HG03571 (cell line): ENCODE data around the gene INTS7.
A peak's percentile ranks its signal among the peaks of the same experiment; 100 is the strongest.
"Not testable (repeated sequence)": the region's sequence is repeated elsewhere in the genome, so short reads cannot be mapped to it uniquely, and the experiment has no call there.

ENCODE experiments used
- ATAC-seq: cut with Tn5 transposase; IDR thresholded peaks from one replicate; pipeline ENCODE4 v1.9.1; 2021; ENCODE audit not compliant: unreplicated experiment

The INTS7 gene

GRCh38 chr1:211937422-211937821 is 97.9 kb downstream of the INTS7 start:
- not testable (repeated sequence) for ATAC-seq

- ATAC-seq = peak; percentile 79
Observed at GRCh38 chr1:211935448-211935970, 99.8 kb downstream of the INTS7 start.

- no peak for ATAC-seq
Observed at GRCh38 chr1:211933946-211934714, 101.2 kb downstream of the INTS7 start.

GRCh38 chr1:211932933-211933254 is 102.5 kb downstream of the INTS7 start:
- no peak for ATAC-seq

GRCh38 chr1:211932231-211932932 is 103.0 kb downstream of the INTS7 start:
- no peak for ATAC-seq

DNA sequence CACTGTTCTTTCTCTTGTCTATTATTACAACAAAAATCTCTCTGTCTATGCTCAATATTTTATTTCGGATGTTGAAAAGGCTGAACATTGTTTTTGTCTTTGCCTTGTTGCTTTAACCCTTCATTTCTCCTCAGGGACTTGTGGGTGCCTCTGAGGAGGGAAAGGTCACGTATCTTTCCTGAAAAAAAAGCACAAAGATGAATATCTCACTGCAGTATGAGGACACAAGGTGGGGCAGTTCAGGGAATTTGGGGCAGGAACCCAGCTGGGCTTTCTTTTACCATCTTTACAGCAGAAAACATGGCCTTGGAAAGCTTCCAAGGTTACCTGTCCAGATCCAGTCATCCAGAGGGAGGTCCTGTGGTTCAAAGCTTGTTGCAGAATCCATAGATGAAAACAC is 105.7 kb downstream of the INTS7 start:
- ATAC-seq = no peak

- ATAC-seq = no peak
Observed at GRCh38 chr1:211928993-211929637, 106.2 kb downstream of the INTS7 start.

- no peak for ATAC-seq
Observed at GRCh38 chr1:211928290-211928801, 107.0 kb downstream of the INTS7 start.

DNA sequence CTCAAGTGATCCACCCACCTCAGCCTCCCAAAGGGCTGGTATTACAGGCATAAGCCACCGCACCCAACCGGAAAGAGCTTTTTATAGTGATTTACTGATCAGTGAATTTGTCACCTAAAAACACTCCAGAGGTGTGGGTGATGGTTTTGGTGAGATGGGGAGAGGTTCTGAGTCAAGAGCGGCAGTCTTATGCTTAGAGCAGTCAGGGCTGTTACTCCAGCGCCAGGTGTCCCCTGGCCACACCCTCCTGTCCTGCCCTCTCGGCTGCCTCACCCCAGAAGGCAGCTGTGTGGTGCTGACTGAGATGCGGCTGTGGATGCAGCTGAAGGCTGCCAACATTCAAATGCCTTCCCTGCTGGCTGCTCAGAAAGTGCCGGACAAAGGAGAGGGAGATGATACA is 110.3 kb downstream of the INTS7 start:
- no peak for ATAC-seq

DNA sequence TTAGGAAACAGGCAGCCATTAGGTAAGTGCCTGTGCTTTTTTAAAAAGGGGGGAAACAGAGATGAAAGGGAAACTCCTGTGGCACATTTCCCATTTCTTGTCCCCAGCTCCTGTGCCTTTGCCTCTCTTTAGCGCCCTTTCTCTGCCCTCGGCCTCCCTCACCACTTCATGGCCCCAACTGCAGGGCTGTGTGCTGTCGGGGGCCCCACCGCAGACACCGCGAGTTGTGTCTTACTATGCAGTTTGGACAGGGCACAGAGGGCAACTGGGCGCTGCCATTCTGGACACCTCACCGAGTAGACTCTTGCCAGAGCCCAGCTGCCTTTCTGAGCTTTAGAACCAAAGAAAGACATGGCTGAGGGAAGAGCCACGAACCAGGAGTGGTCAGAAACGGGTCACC is 111.1 kb downstream of the INTS7 start:
- no peak for ATAC-seq

- no peak for ATAC-seq
Observed at GRCh38 chr1:211923095-211923494, 112.3 kb downstream of the INTS7 start.

DNA sequence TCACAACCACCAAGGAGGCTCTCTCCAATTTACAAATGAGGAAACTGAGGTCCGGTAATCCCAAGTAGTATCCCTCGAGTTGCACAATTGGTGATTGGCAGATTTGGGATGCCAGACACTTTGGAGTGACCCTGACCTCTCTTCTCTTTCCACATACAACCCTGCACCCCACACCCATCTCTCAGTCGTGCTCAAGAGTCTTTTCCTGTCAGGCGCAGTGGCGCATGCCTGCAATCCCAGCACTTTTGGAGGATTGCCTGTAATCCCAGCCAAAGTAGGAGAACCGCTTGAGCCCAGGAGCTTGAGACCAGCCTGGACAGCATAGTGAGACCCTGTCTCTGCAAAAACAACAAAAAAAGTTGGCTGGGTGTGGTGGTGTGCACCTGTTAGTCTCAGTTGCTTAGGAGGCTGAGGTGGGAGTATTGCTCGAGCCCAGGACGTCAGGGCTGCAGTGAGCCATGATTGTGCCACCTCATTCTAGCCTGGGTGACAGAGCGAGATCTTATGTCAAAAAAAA is 113.7 kb downstream of the INTS7 start:
- ATAC-seq = no peak

DNA sequence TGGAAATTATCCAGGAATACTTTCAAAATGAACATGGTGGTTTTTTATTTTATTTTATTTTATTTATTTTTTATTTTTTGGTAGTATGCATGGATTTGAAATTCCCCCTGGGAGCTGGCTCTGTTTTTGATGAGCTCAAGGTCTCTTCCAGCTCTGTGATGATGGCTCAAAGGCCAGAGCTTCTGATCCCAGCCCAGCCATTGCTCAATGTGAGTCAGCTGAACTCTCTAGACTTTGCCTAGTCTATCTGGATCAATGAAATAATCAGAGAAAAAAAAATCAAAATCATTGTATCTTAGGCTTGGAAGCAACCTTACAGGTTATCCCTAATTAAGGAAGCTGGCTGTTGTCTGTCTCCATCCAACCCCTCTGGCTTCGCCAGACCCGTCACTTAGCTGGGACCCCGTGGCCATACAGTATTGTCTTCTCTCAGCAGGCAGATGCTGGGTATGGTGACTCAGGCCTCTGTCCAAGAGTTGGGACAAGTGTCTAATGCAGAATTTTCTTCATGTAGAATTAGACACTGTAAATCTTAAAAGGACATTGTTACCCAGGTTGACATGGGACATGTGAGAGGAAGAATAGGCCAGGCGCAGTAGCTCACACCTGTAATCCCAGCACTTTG is 114.6 kb downstream of the INTS7 start:
- ATAC-seq = no peak

DNA sequence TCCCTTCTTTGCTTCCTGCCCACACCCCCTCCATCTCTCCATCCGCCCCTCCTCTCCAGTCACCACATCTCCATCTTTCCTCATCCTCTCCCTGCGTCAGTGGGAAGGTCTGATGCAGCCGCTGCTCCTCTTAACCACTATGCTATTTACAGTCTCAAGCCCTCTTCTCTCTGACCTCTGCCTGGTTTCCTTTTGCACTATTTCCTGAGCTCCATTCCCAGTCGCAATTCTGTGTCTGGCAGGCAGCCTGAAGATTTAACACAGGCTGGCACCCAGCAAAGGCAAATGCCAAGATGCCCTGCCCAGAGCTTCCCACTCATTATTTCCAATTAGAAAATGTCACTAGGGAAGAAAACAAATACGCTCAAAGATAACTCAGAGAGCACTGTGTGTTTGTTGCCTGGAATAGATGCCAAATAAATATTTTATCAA is 115.2 kb downstream of the INTS7 start:
- no peak for ATAC-seq

DNA sequence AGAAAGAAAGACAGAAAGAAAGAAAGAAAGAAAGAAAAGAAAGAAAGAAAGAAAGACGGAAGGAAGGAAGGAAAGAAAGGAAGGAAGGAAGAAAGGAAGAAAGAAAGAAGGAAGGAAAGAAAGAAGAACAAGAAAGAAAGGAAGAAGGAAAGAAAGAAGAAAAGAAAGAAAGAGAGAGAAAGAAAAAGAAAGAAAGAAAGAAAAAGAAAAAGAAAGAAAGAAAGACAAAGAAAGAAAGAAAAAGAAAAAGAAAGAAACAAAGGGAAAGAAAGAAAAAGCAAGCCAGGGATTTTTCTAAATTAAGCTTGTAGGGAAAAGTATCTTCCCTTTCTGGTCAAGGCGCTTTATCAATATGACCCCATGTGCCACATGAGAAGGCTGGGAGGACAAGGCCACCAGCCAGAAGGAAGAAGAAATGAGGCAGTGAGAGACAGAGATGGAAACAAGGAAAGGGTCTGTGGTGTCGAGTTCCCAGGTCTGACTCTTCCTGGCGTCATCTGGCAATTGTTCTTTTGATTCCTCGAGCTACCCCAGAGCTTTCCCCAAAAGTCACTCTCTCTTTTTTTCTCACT is 116.4 kb downstream of the INTS7 start:
- ATAC-seq = no peak

- not testable (repeated sequence) for ATAC-seq
Observed at GRCh38 chr1:211916458-211916857, 118.9 kb downstream of the INTS7 start.

DNA sequence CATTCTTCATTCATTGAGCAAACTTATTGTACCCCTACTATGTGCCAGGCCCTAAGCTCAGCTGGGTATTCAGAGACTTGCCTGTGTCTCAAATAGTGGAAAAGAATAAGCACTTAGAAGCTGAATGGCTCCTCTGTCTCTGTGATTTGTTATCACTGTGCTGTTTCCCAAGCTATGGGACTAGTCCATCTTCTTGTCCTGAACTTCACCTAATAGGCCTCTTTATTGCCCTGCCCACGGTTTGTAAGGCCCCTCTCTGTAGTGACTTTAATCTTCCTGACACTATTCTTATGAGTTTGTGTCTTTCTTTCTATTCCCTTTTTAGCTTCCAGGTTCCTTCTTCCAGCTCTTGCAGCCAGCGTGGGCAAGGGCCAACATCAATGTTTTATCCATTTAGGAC is 119.4 kb downstream of the INTS7 start:
- no peak for ATAC-seq

GRCh38 chr1:211912844-211913432 is 122.4 kb downstream of the INTS7 start:
- no peak for ATAC-seq

DNA sequence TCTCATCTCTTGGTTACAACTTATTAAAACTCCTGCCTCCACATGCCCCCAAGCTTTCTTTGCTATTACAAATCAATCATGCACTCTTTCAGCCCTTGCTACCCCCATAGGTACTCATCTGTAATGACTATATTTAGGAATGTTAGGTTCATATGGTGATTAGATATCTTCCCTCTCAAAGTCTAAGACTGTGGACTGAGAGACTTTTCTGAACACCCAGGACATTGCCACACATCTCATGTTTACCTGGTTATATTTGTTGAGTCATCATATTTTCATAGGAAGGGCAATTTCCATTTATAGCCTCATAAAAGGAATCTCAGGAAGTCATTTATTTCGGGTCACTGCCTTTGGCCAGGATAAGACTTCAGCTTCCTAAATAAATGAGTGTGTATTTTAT is 123.3 kb downstream of the INTS7 start:
- ATAC-seq = no peak

DNA sequence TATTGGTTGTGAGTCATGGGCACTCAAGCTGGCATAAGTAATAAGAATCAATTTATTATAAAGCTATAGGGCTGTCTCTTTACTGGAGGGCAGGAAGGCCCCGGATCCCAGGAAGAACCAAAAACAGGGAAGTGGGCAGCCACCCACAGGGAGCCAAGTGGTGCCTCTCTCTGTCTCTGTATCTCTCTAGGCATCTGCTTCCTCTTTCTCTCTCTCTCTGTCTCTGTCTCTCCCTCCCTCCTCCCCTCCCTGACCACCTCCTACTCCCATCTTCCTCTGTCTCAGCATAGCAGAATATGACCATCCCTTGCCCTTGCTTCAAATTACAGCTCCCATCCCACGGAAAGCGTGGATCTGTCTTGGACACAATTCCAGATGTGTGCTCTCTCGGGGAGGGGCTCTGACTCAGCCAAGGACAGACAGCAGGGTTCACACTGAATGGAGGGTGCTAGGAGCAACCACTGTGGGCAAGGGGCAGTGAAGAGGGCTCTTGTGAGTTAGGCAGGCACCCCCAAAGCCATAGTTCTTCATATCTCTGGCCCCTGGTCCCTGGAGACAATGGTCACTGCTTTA is 124.4 kb downstream of the INTS7 start:
- no peak for ATAC-seq
